Erythroblast (primary cell): ENCODE data around the gene TKT.

ENCODE experiments used
- GATA1 ChIP-seq: IDR thresholded peaks from 2 replicates; pipeline ENCODE4 v1.6.1; 2011; ENCODE audit warnings: low read depth, mild to moderate bottlenecking, control low read depth, low read length, moderate library complexity
- POLR2A ChIP-seq: IDR thresholded peaks from 2 replicates; pipeline ENCODE4 v1.6.1; 2011; ENCODE audit warnings: mild to moderate bottlenecking, low read length

GRCh38 chr3:53225181-53225580 lies 30.6 kb downstream of the TKT start:
- no peak for TF ChIP-seq POLR2A
- TF ChIP-seq GATA1, result no peak
